HCT116 (cell line): ENCODE measurements around the gene C9orf72. TPM values are rescaled to one million over a fixed set of nuclear protein-coding genes. Genes with fewer than 3 reads are reported as not detected.

Experiments
- ATAC-seq: fragments of 200-7000 bp; cut with Tn5 transposase; 2 replicates; pipeline ENCODE4 v1.9.1; 2020; ENCODE audit warnings: mild to moderate bottlenecking, moderate library complexity
- BruUV-seq: library from RNA; stranded (reverse); fragments of 400-500 nt; replicated peaks from 2 replicates; lab custom pipeline; 2021; lab: Mats Ljungman, UMichigan
- CTCF ChIA-PET: fragments of 300-600 bp; sonication (Branson Sonifier 250); formaldehyde crosslinking; loops from one replicate; lab custom pipeline; 2021; ENCODE audit warnings: antibody characterized with exemption; lab: Charles Lee
- POLR2A ChIA-PET: fragments of 300-600, 350-600 bp; sonication (Branson Sonifier 250); formaldehyde crosslinking; loops from one replicate; lab custom pipeline; 2021; ENCODE audit warnings: antibody characterized with exemption; lab: Charles Lee
- RAD21 ChIA-PET, 2 experiments: fragments of 300-600 bp; sonication (Branson Sonifier 250); formaldehyde crosslinking; loops; one replicate each; lab custom pipeline; 2023; ENCODE audit warnings: low total read pairs in 2 of 2; ENCODE audit not compliant: uncharacterized antibody in 2 of 2, unreplicated experiment in 2 of 2, low non-redundant PET in 1 of 2; lab: Charles Lee
- DNase-seq: peaks from one replicate; pipeline ENCODE4 v3.0.0-alpha.2; 2010; ENCODE audit warnings: low read depth, low spot score
- H2AFZ ChIP-seq: fragments of 200-600 bp; shearing (Covaris generic), sonication (generic); 2 replicates; pipeline ENCODE4 v1.6.1; 2017; ENCODE audit warnings: low read depth, mixed run types, mixed read lengths, antibody characterized with exemption, low read length; ENCODE audit not compliant: poor library complexity, severe bottlenecking
- H3K27ac ChIP-seq: 2 replicates; pipeline ENCODE4 v1.5.1; 2012; ENCODE audit warnings: low read depth, low read length
- H3K27me3 ChIP-seq: fragments of 200-600 bp; sonication (generic); 2 replicates; pipeline ENCODE4 v1.6.1; 2016; ENCODE audit warnings: mixed run types, low read length, mixed read lengths; ENCODE audit not compliant: insufficient read depth
- H3K36me3 ChIP-seq, 2 experiments: fragments of 200-500 bp in 1 of 2; fragments of 200-600 bp in 1 of 2; sonication (Bioruptor generic) in 1 of 2; sonication (generic) in 1 of 2; 2 replicates each; pipeline versions ENCODE4 v1.5.1 to v1.6.1; 2014 to 2016; ENCODE audit warnings: low read length in 2 of 2, inconsistent platforms in 1 of 2, mixed read lengths in 1 of 2, mixed run types in 1 of 2; ENCODE audit not compliant: insufficient read depth in 2 of 2, control insufficient read depth in 1 of 2
- H3K4me1 ChIP-seq, 2 experiments: fragments of 200-600 bp in 1 of 2; sonication (generic) in 1 of 2; 2 replicates each; pipeline versions ENCODE4 v1.5.1 to v1.6.1; 2012 to 2017; ENCODE audit warnings: low read length in 2 of 2, inconsistent platforms in 1 of 2, mild to moderate bottlenecking in 1 of 2, mixed read lengths in 1 of 2, mixed run types in 1 of 2, moderate library complexity in 1 of 2; ENCODE audit not compliant: insufficient read depth in 2 of 2, control insufficient read depth in 1 of 2
- H3K4me2 ChIP-seq: fragments of 200-600 bp; sonication (generic); 2 replicates; pipeline ENCODE4 v1.6.1; 2017; ENCODE audit warnings: mixed run types, low read length, mixed read lengths
- H3K4me3 ChIP-seq, 2 experiments: fragments of 200-600 bp in 1 of 2; sonication (generic) in 1 of 2; replicated peaks in 1 of 2; 2 replicates each; pipeline ENCODE4 v1.5.1; 2011 to 2016; ENCODE audit warnings: low read length in 2 of 2, control low read depth in 1 of 2, low read depth in 1 of 2, mild to moderate bottlenecking in 1 of 2, mixed read lengths in 1 of 2, mixed run types in 1 of 2
- H3K79me2 ChIP-seq: fragments of 200-600 bp; sonication (generic); 2 replicates; pipeline ENCODE4 v1.6.1; 2017; ENCODE audit warnings: mild to moderate bottlenecking, mixed run types, low read length, moderate library complexity, mixed read lengths; ENCODE audit not compliant: insufficient read depth
- H3K9ac ChIP-seq: fragments of 200-600 bp; sonication (generic); 2 replicates; pipeline ENCODE4 v1.6.1; 2016; ENCODE audit warnings: low read length, mixed read lengths
- H3K9me2 ChIP-seq: fragments of 200-600 bp; sonication (generic), shearing (Covaris generic); 2 replicates; pipeline ENCODE4 v1.6.1; 2017; ENCODE audit warnings: mixed run types, mild to moderate bottlenecking, moderate library complexity; ENCODE audit not compliant: insufficient read depth
- H3K9me3 ChIP-seq, 2 experiments: fragments of 200-500 bp in 1 of 2; fragments of 200-600 bp in 1 of 2; sonication (Bioruptor generic) in 1 of 2; sonication (generic) in 1 of 2; 2 replicates each; pipeline ENCODE4 v1.6.1; 2014 to 2017; ENCODE audit warnings: low read length in 2 of 2, mixed read lengths in 2 of 2, inconsistent platforms in 1 of 2, low read depth in 1 of 2, mild to moderate bottlenecking in 1 of 2, mixed run types in 1 of 2, moderate library complexity in 1 of 2; ENCODE audit not compliant: control insufficient read depth in 1 of 2, insufficient read depth in 1 of 2
- H4K20me1 ChIP-seq: fragments of 200-600 bp; sonication (generic), shearing (Covaris generic); 2 replicates; pipeline ENCODE4 v1.6.1; 2017; ENCODE audit warnings: mixed run types, mild to moderate bottlenecking, moderate library complexity; ENCODE audit not compliant: insufficient read depth
- ATF3 ChIP-seq: IDR thresholded peaks from 2 replicates; pipeline ENCODE4 v1.6.1; 2012
- CBX3 ChIP-seq: IDR thresholded peaks from 2 replicates; pipeline ENCODE4 v1.6.1; 2012; ENCODE audit warnings: low read depth
- CEBPB ChIP-seq: IDR thresholded peaks from 2 replicates; pipeline ENCODE4 v1.6.1; 2012; ENCODE audit warnings: low read depth
- CTCF ChIP-seq, 3 experiments: fragments of 200-600 bp in 1 of 3; sonication (generic) in 1 of 3; IDR thresholded peaks in 2 of 3; conservative IDR thresholded peaks in 1 of 3; 2 replicates each; pipeline ENCODE4 v1.5.1; 2012 to 2017; ENCODE audit warnings: low read depth in 2 of 3, low read length in 2 of 3, antibody characterized with exemption in 1 of 3, borderline replicate concordance in 1 of 3, control low read depth in 1 of 3, mild to moderate bottlenecking in 1 of 3, mixed read lengths in 1 of 3, mixed run types in 1 of 3, moderate library complexity in 1 of 3; ENCODE audit not compliant: insufficient read depth in 1 of 3
- ELF1 ChIP-seq: IDR thresholded peaks from 2 replicates; pipeline ENCODE4 v1.6.1; 2012; ENCODE audit warnings: low read depth, borderline replicate concordance
- EZH2phosphoT487 ChIP-seq: fragments of 200-600 bp; IDR thresholded peaks from 2 replicates; pipeline ENCODE4 v1.6.1; 2018; ENCODE audit warnings: antibody characterized with exemption, borderline replicate concordance
- FOSL1 ChIP-seq: IDR thresholded peaks from 2 replicates; pipeline ENCODE4 v1.6.1; 2012; ENCODE audit warnings: low read depth
- JUND ChIP-seq: IDR thresholded peaks from 2 replicates; pipeline ENCODE4 v1.6.1; 2012
- MAX ChIP-seq: IDR thresholded peaks from 2 replicates; pipeline ENCODE4 v1.6.1; 2012
- RAD21 ChIP-seq: IDR thresholded peaks from 2 replicates; pipeline ENCODE4 v1.6.1; 2012; ENCODE audit warnings: low read depth, mild to moderate bottlenecking
- REST ChIP-seq: IDR thresholded peaks from 2 replicates; pipeline ENCODE4 v1.6.1; 2012; ENCODE audit warnings: low read depth
- SIN3A ChIP-seq: IDR thresholded peaks from 2 replicates; pipeline ENCODE4 v1.6.1; 2012; ENCODE audit warnings: low read depth
- SP1 ChIP-seq: IDR thresholded peaks from 2 replicates; pipeline ENCODE4 v1.6.1; 2012; ENCODE audit warnings: low read depth
- SRF ChIP-seq: IDR thresholded peaks from 2 replicates; pipeline ENCODE4 v1.6.1; 2012; ENCODE audit warnings: low read depth
- ZFX ChIP-seq: fragments of 450-650 bp; IDR thresholded peaks from 2 replicates; pipeline ENCODE4 v1.6.1; 2017
- intact Hi-C: fragments of 100-400 bp; cut with micrococcal nuclease; formaldehyde crosslinking; loops from 2 replicates; pipeline ENCODE4 v1.10.0; 2022
- total RNA-seq: library from RNA; stranded (reverse); gene quantifications from one replicate; pipeline ENCODE4 v1.2.1, GENCODE V29; 2021; ENCODE audit not compliant: unreplicated experiment

C9orf72 gene
- total RNA-seq, 1 experiment from 2014 or later = 12.0 TPM

GRCh38 chr9:27602954-27603353 is 29.7 kb upstream of the C9orf72 start:
- ChIA-PET POLR2A (no interaction called here), RAD21 (no interaction called here), CTCF (no interaction called here)
- Histone ChIP-seq H3K4me1 (no peaks in the 10 kb centered on the region), H3K4me2 (no peak overlapping the region), H3K36me3 (no peaks in the 10 kb centered on the region), H3K9me3 (no peaks in the 10 kb centered on the region), H3K27me3 (peaks cover 17% of the 10 kb centered on the region), H2AFZ (no peak overlapping the region), H3K79me2 (no peaks in the 10 kb centered on the region), H3K9me2 (no peaks in the 10 kb centered on the region), H3K27ac (no peak overlapping the region), H3K9ac (no peak overlapping the region), H4K20me1 (no peaks in the 10 kb centered on the region), H3K4me3 (no peak overlapping the region)
- intact Hi-C loops = no loop called here
- ATAC-seq (no peak), DNase-seq (no peak)
- BruUV-seq = no TSS peak
- no peak for TF ChIP-seq CTCF (IDR thresholded peaks at IDR 0.05 in 2 of 3, conservative IDR thresholded peaks at IDR 0.05 in 1 of 3; ENCODE audit: borderline replicate concordance in 1 of 3, insufficient read depth in 1 of 3, low read depth in 2 of 3, low read length in 2 of 3)
- TF ChIP-seq ELF1 = no peak
- no peak for TF ChIP-seq FOSL1
- TF ChIP-seq RAD21 = no peak
- TF ChIP-seq MAX = no peak
- TF ChIP-seq SRF = no peak
- TF ChIP-seq SP1 = no peak
- TF ChIP-seq JUND = no peak
- TF ChIP-seq CBX3 = no peak
- no peak for TF ChIP-seq CEBPB
- no peak for TF ChIP-seq REST
- no peak for TF ChIP-seq ZFX
- TF ChIP-seq SIN3A = no peak
- TF ChIP-seq ATF3 = no peak
- no peak for TF ChIP-seq EZH2phosphoT487
